HepG2 (cell line): Measurements from ENCODE around the gene PRSS53. TPM values are rescaled to one million over a fixed set of nuclear protein-coding genes. Genes with fewer than 3 reads are reported as not detected.

Experiments
- ARNT ChIP-seq: fragments of 450-650 bp; IDR thresholded peaks from 2 replicates; pipeline ENCODE4 v1.6.1; 2017
- DPF2 ChIP-seq: sonication (generic); formaldehyde crosslinking; IDR thresholded peaks from 2 replicates; pipeline ENCODE4 v1.4.0; 2020; ENCODE audit warnings: mild to moderate bottlenecking, low read depth, missing genetic modification reagents, borderline replicate concordance
- HBP1 ChIP-seq: IDR thresholded peaks from 2 replicates; pipeline ENCODE4 v1.6.1; 2016; ENCODE audit warnings: low read depth, control low read depth
- HNF4G ChIP-seq, 2 experiments: sonication (generic) in 1 of 2; formaldehyde crosslinking in 1 of 2; IDR thresholded peaks; 2 replicates each; pipeline versions ENCODE4 v1.4.0 to v1.6.1; 2011 to 2020; ENCODE audit warnings: borderline replicate concordance in 2 of 2, low read depth in 2 of 2, mild to moderate bottlenecking in 2 of 2, low read length in 1 of 2, missing genetic modification reagents in 1 of 2, moderate library complexity in 1 of 2
- HOXA5 ChIP-seq: sonication (generic); formaldehyde crosslinking; IDR thresholded peaks from 2 replicates; pipeline ENCODE4 v1.4.0; 2020; ENCODE audit warnings: missing genetic modification reagents
- MAFK ChIP-seq, 2 experiments: IDR thresholded peaks in 1 of 2; conservative IDR thresholded peaks in 1 of 2; 2 replicates each; pipeline ENCODE4 v1.6.1; 2011; ENCODE audit warnings: improper control_type of control experiment in 2 of 2, low read length in 2 of 2
- MTERF4 ChIP-seq: sonication (generic); formaldehyde crosslinking; IDR thresholded peaks from 2 replicates; pipeline ENCODE4 v1.8.0; 2023; ENCODE audit warnings: mild to moderate bottlenecking, missing genetic modification reagents
- NCOA2 ChIP-seq: sonication (generic); formaldehyde crosslinking; IDR thresholded peaks from 2 replicates; pipeline ENCODE4 v1.8.0; 2022; ENCODE audit warnings: inconsistent platforms
- NR2F2 ChIP-seq: IDR thresholded peaks from 2 replicates; pipeline ENCODE4 v1.6.1; 2012; ENCODE audit warnings: low read depth, inconsistent platforms, borderline replicate concordance
- ONECUT2 ChIP-seq: sonication (generic); formaldehyde crosslinking; IDR thresholded peaks from 2 replicates; pipeline ENCODE4 v1.4.0; 2020; ENCODE audit warnings: missing genetic modification reagents
- PHB2 ChIP-seq: fragments of 450-650 bp; IDR thresholded peaks from 2 replicates; pipeline ENCODE4 v1.6.1; 2018; ENCODE audit not compliant: partially characterized antibody
- PLSCR1 ChIP-seq: sonication (generic); formaldehyde crosslinking; IDR thresholded peaks from 2 replicates; pipeline ENCODE4 v1.5.0; 2020; ENCODE audit warnings: missing genetic modification reagents, mild to moderate bottlenecking, borderline replicate concordance
- RFXANK ChIP-seq: IDR thresholded peaks from 2 replicates; pipeline ENCODE4 v1.6.1; 2016
- SKI ChIP-seq: fragments of 450-650 bp; IDR thresholded peaks from one replicate; pipeline ENCODE4 v1.6.1; 2018; ENCODE audit warnings: mild to moderate bottlenecking; ENCODE audit not compliant: partially characterized antibody
- SNAPC5 ChIP-seq: sonication (generic); formaldehyde crosslinking; IDR thresholded peaks from 2 replicates; pipeline ENCODE4 v1.8.1; 2023; ENCODE audit warnings: mild to moderate bottlenecking, missing genetic modification reagents, borderline replicate concordance
- YY1 ChIP-seq: IDR thresholded peaks from 2 replicates; pipeline ENCODE4 v1.6.1; 2011; ENCODE audit warnings: low read length, low read depth, moderate library complexity, mild to moderate bottlenecking; ENCODE audit not compliant: insufficient read depth, insufficient replicate concordance
- ZBTB1 ChIP-seq: sonication (generic); formaldehyde crosslinking; IDR thresholded peaks from 2 replicates; pipeline ENCODE4 v1.4.0; 2020; ENCODE audit warnings: missing genetic modification reagents, borderline replicate concordance
- ZBTB33 ChIP-seq: sonication (generic); formaldehyde crosslinking; IDR thresholded peaks from 2 replicates; pipeline ENCODE4 v1.4.0; 2020; ENCODE audit warnings: missing genetic modification reagents
- ZBTB8A ChIP-seq: sonication (generic); formaldehyde crosslinking; IDR thresholded peaks from 2 replicates; pipeline ENCODE4 v1.4.0; 2020; ENCODE audit warnings: mild to moderate bottlenecking, low read depth, missing genetic modification reagents, borderline replicate concordance
- ZNF143 ChIP-seq: sonication (generic); formaldehyde crosslinking; IDR thresholded peaks from 2 replicates; pipeline ENCODE4 v1.4.0; 2020; ENCODE audit warnings: missing genetic modification reagents
- ZNF260 ChIP-seq: sonication (generic); formaldehyde crosslinking; IDR thresholded peaks from 2 replicates; pipeline ENCODE4 v1.4.0; 2020; ENCODE audit warnings: missing genetic modification reagents, low read depth, mild to moderate bottlenecking, borderline replicate concordance
- ZNF3 ChIP-seq: IDR thresholded peaks from 2 replicates; pipeline ENCODE4 v1.7.0; 2017; ENCODE audit warnings: inconsistent platforms
- ZNF546 ChIP-seq: sonication (generic); formaldehyde crosslinking; conservative IDR thresholded peaks from 2 replicates; pipeline ENCODE4 v1.8.1; 2023; ENCODE audit warnings: mild to moderate bottlenecking, missing genetic modification reagents
- ZNF607 ChIP-seq: sonication (generic); formaldehyde crosslinking; IDR thresholded peaks from 2 replicates; pipeline ENCODE4 v1.5.1; 2020; ENCODE audit warnings: missing genetic modification reagents, mild to moderate bottlenecking, borderline replicate concordance
- ZNF761 ChIP-seq: sonication (generic); formaldehyde crosslinking; conservative IDR thresholded peaks from 2 replicates; pipeline ENCODE4 v1.4.0; 2020; ENCODE audit warnings: mild to moderate bottlenecking, missing genetic modification reagents
- ZNF777 ChIP-seq: sonication (generic); formaldehyde crosslinking; IDR thresholded peaks from 2 replicates; pipeline ENCODE4 v1.4.0; 2020; ENCODE audit warnings: missing genetic modification reagents
- polyA plus RNA-seq, 8 experiments: library from polyadenylated mRNA; depleted of rRNA in 3 of 8; stranded (reverse) in 7 of 8; unstranded in 1 of 8; fragments of >200 nt; fragmentation: Illumina TruSeq in 4 of 8; extraction: Trizol in 4 of 8; gene quantifications; 2 replicates each; pipeline versions ENCODE4 v1.2.1 to v1.2.3, GENCODE V29; 2011 to 2016; ENCODE audit warnings: low read depth in 4 of 8, missing spikeins in 1 of 8, mixed read lengths in 1 of 8; ENCODE audit not compliant: insufficient read depth in 1 of 8
- total RNA-seq, 5 experiments: library from RNA; depleted of rRNA; stranded (reverse); fragments of >200 nt; fragmentation: Illumina TruSeq; extraction: Trizol; gene quantifications; 2 replicates each; pipeline ENCODE4 v1.2.3, GENCODE V29; 2016; ENCODE audit warnings: low read depth in 1 of 5

Gene PRSS53
- total and polyA plus RNA-seq, 2 of the 13 experiments (the other 11 are each of a cell fraction or from before 2014, with no cell fraction given): 2.2 to 7.4 TPM

- TF ChIP-seq ZNF546 (CRISPR knock-in tag) (no peak), DPF2 (0 out of 2 replicates have a peak, but pooled peaks have one; percentile 13), ZNF607 (CRISPR knock-in tag) (no peak), ARNT (no peak), RFXANK (CRISPR knock-in tag) (no peak), NCOA2 (no peak), HNF4G (IDR thresholded peaks at IDR 0.05; ENCODE audit: borderline replicate concordance, low read depth, low read length) (peak; percentile 47), HNF4G (CRISPR knock-in tag; IDR thresholded peaks at IDR 0.05; ENCODE audit: borderline replicate concordance, low read depth) (no peak), SKI (peak; percentile 65), HBP1 (CRISPR knock-in tag) (no peak), ZNF260 (CRISPR knock-in tag) (no peak), ZNF3 (CRISPR knock-in tag) (peak; percentile 86), ZBTB33 (no peak), PHB2 (no peak), ONECUT2 (no peak), ZNF777 (CRISPR knock-in tag) (no peak), SNAPC5 (CRISPR knock-in tag) (no peak), ZNF143 (no peak), ZBTB1 (CRISPR knock-in tag) (no peak), MAFK (conservative IDR thresholded peaks at IDR 0.05 in 1 of 2, IDR thresholded peaks at IDR 0.05 in 1 of 2; ENCODE audit: low read length in 2 of 2) (no peak), NR2F2 (no peak), PLSCR1 (CRISPR knock-in tag) (no peak), MTERF4 (CRISPR knock-in tag) (no peak), HOXA5 (no peak), ZBTB8A (CRISPR knock-in tag) (no peak), YY1 (no peak), ZNF761 (CRISPR knock-in tag) (0 out of 2 replicates have a peak, but pooled peaks have one; percentile 25)
Observed at GRCh38 chr16:31043352-31043751, 45.4 kb downstream of the PRSS53 start (continued).
